Measurements from ENCODE around the gene EPB41. TPM values are rescaled to one million over a fixed set of nuclear protein-coding genes. Genes with fewer than 3 reads are reported as not detected.

EPB41 gene
- total and polyA plus RNA-seq, 12 donors = 6.6 to 49.5 (median 30.3) TPM

- Histone ChIP-seq H3K9me3 (replicated peaks in 1 of 3) (no peaks in the 10 kb centered on the region), H3K4me3 (no peak overlapping the region), H3K27ac (peak overlapping the region in 3 of 5 donors; percentile 15 to 78 (median 68)), H3K27me3 (no peaks in the 10 kb centered on the region), H3K36me3 (replicated peaks in 1 of 2) (peaks cover 0 to 69% of the 10 kb centered on the region in 2 donors), H3K4me1 (replicated peaks in 1 of 2) (peaks cover 18 to 35% of the 10 kb centered on the region in 2 donors)
- WGBS, 4 donors = 59 to 68% (median 63%) methylated on average over 3 of the region's 3 CpGs
- no peak for TF ChIP-seq CTCF (IDR thresholded peaks at IDR 0.05)
- no peak for TF ChIP-seq POLR2A (IDR thresholded peaks at IDR 0.05)
- intact Hi-C loops (cut with DNase I) = no loop called here
- DNase-seq = no peak
Measured at GRCh38 chr1:29157269-29157601, 242.9 kb downstream of the EPB41 start.

- H3K27me3 ChIP-seq = no peaks in the 10 kb centered on the region
- no peak for DNase-seq
- no peak overlapping the region for H3K27ac ChIP-seq
- peaks cover 0 to 58% of the 10 kb centered on the region in 2 donors for H3K36me3 ChIP-seq (replicated peaks in 1 of 2)
- H3K4me3 ChIP-seq = no peak overlapping the region
- TF ChIP-seq POLR2A (IDR thresholded peaks at IDR 0.05) (no peak), CTCF (IDR thresholded peaks at IDR 0.05) (no peak)
- intact Hi-C loops (cut with DNase I) = no loop called here
- peaks cover 25 to 48% of the 10 kb centered on the region in 2 donors for H3K4me1 ChIP-seq (replicated peaks in 1 of 2)
- H3K9me3 ChIP-seq (replicated peaks in 1 of 3) = no peaks in the 10 kb centered on the region
- 55 to 66% (median 61%) methylated on average over 3 of the region's 3 CpGs for WGBS, 4 donors
Measured at GRCh38 chr1:29159773-29160172, 245.4 kb downstream of the EPB41 start.

GRCh38 chr1:29162025-29162424, 247.7 kb downstream of the EPB41 start:
- no peaks in the 10 kb centered on the region for H3K27me3 ChIP-seq
- no peak for TF ChIP-seq CTCF (IDR thresholded peaks at IDR 0.05)
- no peak for TF ChIP-seq POLR2A (IDR thresholded peaks at IDR 0.05)
- H3K4me3 ChIP-seq = no peak overlapping the region
- peaks cover 15 to 34% of the 10 kb centered on the region in 2 donors for H3K4me1 ChIP-seq (replicated peaks in 1 of 2)
- H3K9me3 ChIP-seq (replicated peaks in 1 of 3) = no peaks in the 10 kb centered on the region
- H3K27ac ChIP-seq = peak overlapping the region in 1 of 5 donors; percentile 32
- DNase-seq = no peak
- peaks cover 0 to 67% of the 10 kb centered on the region in 2 donors for H3K36me3 ChIP-seq (replicated peaks in 1 of 2)
- intact Hi-C loops (cut with DNase I) = no loop called here
- WGBS, 4 donors = 69 to 80% (median 74%) methylated on average over 4 of the region's 4 CpGs

GRCh38 chr1:29162476-29163138, 248.2 kb downstream of the EPB41 start:
- Histone ChIP-seq H3K27me3 (no peaks in the 10 kb centered on the region), H3K36me3 (replicated peaks in 1 of 2) (peaks cover 0 to 61% of the 10 kb centered on the region in 2 donors), H3K9me3 (replicated peaks in 1 of 3) (no peaks in the 10 kb centered on the region), H3K27ac (peak overlapping the region in 2 of 5 donors; percentile 24 to 32), H3K4me3 (no peak overlapping the region), H3K4me1 (replicated peaks in 1 of 2) (peaks cover 9 to 28% of the 10 kb centered on the region in 2 donors)
- intact Hi-C loops (cut with DNase I) = no loop called here
- peak; percentile 54 to 81 (median 72) for DNase-seq
- 51 to 55% (median 54%) methylated on average over 9 of the region's 9 CpGs for WGBS, 4 donors
- TF ChIP-seq CTCF (IDR thresholded peaks at IDR 0.05) (no peak), POLR2A (IDR thresholded peaks at IDR 0.05) (no peak)
